ENCODE results near the gene ACTN1.
A peak's percentile ranks its signal among the peaks of the same experiment; 100 is the strongest.

Gene ACTN1

GRCh38 chr14:68932231-68932630, 46.9 kb downstream of the ACTN1 start:
- DNase-seq = no peak

DNA sequence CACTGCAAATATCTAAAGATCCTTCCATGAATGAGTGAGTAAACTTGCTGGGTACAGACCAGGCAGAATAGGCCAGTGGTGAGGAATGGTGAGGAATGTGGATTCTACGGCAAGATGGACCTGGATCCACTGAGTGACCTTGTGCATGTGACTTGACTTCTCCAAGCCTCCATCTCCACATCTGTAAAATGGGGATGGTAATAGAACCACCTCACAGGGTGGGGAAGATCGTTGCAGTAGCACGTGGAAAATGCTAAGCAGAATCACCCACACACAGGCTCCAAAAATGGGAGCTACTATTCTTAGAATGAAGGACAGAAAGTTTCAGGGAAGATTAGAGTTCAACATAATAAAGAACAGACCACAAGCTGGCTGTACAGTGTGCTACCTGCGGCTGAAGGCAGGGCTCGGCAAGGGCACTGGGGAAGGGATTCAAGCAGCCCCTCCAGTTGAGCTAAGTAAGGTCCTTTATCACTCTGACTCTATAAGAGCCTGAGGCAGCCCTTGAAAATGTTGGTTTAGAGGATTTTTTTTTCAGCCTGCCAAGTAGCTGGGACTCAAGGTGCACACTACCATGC, 47.5 kb downstream of the ACTN1 start:
- DNase-seq = no peak

DNA sequence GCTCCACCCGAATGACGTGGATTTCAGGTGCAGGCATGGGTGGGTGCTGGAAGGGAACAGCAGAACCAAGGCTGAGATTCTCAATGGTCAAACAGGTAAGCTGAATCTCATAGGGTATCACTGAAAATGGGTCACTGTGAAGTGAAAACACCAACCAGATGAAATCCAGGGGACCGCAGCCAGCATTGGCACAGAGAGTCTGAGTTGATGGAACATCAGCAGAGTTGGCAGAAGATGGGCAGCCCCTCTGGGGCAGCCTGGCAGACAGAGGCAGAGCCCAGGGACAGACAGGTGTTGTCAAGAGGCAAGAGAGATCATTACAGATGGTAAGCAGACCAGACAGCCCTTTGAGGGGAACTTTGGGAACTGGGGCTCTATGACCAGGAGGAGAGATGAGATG, 48.0 kb downstream of the ACTN1 start:
- DNase-seq = no peak

GRCh38 chr14:68929623-68930307, 49.3 kb downstream of the ACTN1 start:
- no peak for DNase-seq

DNA sequence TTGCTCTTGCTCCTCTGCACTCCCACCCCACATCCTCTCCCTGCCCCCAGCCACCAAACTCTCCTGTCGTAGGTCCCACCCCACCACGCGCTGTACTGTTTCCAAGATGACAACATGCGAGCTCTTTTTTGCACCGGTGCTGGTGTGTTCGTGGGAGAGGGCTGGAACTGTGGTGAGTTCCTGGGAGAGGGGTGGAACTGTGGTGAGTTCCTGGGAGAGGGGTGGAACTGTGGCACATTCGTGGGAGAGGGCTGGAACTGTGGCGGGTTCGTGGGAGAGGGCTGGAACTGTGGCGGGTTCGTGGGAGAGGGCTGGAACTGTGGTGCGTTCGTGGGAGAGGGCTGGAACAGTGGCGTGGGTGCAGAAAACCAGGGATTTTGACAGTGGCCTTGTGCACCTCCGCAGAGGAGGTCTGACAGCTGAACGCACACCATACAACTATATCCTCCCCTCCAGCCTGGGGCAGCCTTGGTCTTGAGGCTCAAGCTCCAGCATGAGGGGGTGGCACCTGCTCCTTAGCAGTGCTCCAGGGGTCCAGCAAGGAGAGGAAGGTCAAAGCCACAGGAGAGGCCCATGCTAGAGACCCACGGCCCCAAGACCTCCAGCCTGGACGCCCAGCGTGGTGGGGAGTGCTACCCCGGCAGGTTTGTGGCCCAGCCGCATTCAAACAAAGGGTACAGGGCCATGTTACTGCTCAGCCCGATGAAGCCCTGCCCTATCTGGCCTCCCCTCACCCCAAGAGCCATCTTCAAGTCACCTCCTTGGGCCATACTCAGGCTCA, 50.1 kb downstream of the ACTN1 start:
- no peak for DNase-seq

- no peak for DNase-seq
These were observed 51.0 kb downstream of the ACTN1 start for GRCh38 chr14:68927956-68928675.

DNA sequence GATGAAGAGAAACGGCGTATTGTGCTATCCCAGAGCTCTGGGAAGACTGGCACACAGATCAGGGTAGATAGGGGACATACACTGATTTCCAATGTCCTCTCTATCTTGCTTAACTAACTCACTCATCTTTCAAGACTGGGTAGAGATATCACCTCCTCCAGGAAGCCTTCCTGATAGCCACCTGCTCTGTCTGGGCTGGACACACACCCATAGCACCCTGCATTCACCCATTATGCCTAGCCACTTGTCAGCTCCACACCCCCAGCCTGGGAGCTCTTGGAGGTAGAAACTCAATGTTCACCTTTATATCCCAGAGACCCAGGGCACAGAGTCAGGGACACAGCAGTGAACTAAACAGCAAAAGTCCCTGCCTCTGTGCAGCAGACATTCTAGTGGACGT, 52.0 kb downstream of the ACTN1 start:
- DNase-seq = no peak

DNA sequence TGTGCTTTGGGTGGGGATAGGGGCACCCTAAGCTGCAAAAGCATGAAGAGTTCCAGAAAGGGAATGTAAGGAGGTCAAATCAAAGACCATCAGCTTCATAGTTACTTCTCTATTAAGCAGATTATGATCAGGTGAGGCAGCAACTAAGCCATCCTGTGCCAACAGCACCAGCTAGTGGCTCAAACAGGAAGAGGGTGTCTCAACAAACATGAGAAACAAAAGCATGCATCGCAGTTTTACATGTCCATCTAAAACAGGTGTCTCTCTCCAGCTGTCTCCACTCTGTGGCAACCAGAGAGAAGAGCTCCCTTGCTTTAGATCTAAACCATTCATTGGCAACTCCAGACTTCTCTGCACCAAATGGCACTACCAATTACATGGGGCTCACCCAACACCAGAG, 52.9 kb downstream of the ACTN1 start:
- no peak for DNase-seq

GRCh38 chr14:68925373-68925772, 53.7 kb downstream of the ACTN1 start:
- DNase-seq = no peak

- no peak for DNase-seq
These were observed 54.6 kb downstream of the ACTN1 start for GRCh38 chr14:68924186-68925158.

DNA sequence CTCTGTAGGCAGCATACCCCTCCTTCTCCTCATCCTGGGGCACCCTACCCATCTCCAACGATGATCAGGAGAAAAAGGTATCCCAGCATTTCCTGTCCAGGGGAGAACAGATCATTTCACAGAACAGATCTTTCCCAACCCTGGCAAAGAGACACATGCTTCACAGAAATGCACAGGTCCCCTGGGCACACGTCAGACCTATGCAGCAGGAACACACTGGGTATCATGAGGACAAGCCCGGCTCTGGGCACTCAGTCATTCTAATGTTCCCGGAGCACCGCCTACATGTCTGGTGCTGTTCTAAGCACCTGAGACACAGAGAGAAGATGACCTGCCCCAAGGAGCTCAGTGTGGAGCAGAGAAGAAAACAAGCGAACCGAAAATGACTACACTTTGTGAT, 56.2 kb downstream of the ACTN1 start:
- no peak for DNase-seq

DNA sequence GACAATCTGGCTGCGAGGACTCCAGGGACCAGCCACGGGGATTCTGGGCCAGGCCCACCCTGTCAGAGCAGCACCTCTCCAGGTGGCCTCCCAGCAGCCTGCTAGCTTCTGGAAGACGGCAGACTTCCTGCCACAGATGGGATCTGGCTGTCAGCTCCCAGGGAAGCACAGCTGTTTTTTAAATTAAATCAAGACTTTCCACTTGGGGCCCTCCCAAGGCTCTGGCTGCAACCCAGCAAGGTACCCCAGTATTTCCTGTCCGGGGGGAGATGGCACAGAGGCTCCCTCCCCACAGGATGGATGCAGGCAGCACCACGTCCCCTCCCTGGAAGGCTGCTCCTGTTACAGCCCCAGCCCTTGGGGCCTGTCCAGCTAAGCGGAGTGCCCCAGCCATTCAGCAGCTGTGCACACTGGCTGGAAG, 56.9 kb downstream of the ACTN1 start:
- no peak for DNase-seq

DNA sequence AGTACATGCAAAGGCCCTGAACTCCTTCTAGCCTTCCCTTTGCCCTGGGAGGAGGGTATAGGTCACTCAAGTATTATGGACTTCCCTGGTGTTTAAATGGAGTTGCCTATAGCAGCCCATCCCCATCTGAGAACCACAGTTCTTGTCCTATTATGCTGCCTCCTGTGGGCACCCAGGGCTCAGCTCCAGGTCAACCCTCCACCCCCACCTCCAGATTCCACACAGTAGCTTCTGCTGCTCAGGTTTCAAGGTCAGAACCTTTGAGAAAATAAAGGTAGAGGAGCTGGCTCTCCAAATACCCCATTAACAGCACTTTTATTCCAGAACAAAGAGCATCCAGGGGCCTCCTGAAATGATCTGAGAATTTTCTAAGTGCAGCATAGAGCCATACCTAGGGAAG, 57.4 kb downstream of the ACTN1 start:
- no peak for DNase-seq

- DNase-seq = no peak
These were observed 58.1 kb downstream of the ACTN1 start for GRCh38 chr14:68921049-68921448.

- DNase-seq = no peak
These were observed 59.8 kb downstream of the ACTN1 start for GRCh38 chr14:68919129-68919927.

GRCh38 chr14:68918612-68919011, 60.5 kb downstream of the ACTN1 start:
- DNase-seq = no peak

- DNase-seq = no peak
These were observed 62.7 kb downstream of the ACTN1 start for GRCh38 chr14:68916358-68916941.

DNA sequence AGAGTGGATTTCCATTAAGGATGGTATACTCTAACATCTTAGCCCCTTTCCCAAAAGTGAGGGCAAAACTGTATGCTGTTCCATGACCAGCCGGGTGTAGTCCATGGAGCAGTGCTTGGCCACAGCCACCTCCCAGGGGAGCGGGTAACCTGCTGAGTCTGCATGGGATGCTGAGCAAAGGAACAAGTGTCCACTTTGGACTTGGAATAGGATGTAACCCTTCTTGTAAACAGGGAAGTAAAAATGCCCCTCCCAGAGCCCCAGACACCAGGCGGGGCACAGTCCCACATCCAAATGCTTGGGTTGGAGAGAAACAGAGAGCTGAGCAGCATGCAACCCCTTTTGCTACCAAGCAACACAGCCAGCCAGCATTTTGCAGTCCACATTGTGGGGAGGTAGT, 65.6 kb downstream of the ACTN1 start:
- no peak for DNase-seq

- DNase-seq = peak; percentile 84
These were observed 67.4 kb downstream of the ACTN1 start for GRCh38 chr14:68911594-68912227.

DNA sequence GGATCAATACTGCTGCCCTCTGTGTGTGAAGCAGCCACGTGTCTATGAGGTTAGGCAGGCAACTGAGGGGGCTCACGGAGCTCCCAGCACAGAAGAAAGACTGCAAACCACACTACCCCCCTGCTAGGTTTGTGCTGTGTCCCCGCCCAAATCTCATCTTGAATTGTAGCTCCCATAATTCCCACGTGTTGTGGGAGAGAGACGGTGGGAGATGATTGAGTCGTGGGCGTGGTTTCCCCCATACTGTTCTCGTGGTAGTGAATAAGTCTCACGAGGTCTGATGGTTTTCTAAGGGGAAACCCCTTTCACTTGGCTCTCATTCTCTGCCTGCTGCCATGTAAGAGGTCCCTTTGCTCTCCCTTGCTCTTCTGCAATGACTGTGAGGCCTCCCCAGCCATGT, 68.6 kb downstream of the ACTN1 start:
- peak; percentile 31 for DNase-seq

- no peak for DNase-seq
These were observed 70.3 kb downstream of the ACTN1 start for GRCh38 chr14:68908803-68909202.
